HG02973 (cell line): Measurements from ENCODE around the gene APCDD1L.
"Not testable (repeated sequence)": the region's sequence is repeated elsewhere in the genome, so short reads cannot be mapped to it uniquely, and the experiment has no call there.

Source experiments
- ATAC-seq: cut with Tn5 transposase; IDR thresholded peaks from one replicate; pipeline ENCODE4 v1.9.1; 2021; ENCODE audit warnings: moderate library complexity; ENCODE audit not compliant: unreplicated experiment

APCDD1L gene

GRCh38 chr20:58545565-58546415, 30.6 kb upstream of the APCDD1L start:
- ATAC-seq, result no peak

- no peak for ATAC-seq
Measured at GRCh38 chr20:58544891-58545290, 29.7 kb upstream of the APCDD1L start.

- ATAC-seq, result no peak
Measured at GRCh38 chr20:58544286-58544685, 29.1 kb upstream of the APCDD1L start.

- ATAC-seq, result no peak
Measured at GRCh38 chr20:58543274-58543673, 28.1 kb upstream of the APCDD1L start.

- no peak for ATAC-seq
Measured at GRCh38 chr20:58542411-58543095, 27.4 kb upstream of the APCDD1L start.

GRCh38 chr20:58542034-58542410, 26.8 kb upstream of the APCDD1L start:
- not testable (repeated sequence) for ATAC-seq

- ATAC-seq, result no peak
Measured at GRCh38 chr20:58538752-58539151, 23.6 kb upstream of the APCDD1L start.

GRCh38 chr20:58537831-58538230, 22.6 kb upstream of the APCDD1L start:
- no peak for ATAC-seq

GRCh38 chr20:58536289-58536688, 21.1 kb upstream of the APCDD1L start:
- ATAC-seq, result no peak

GRCh38 chr20:58531657-58532056, 16.5 kb upstream of the APCDD1L start:
- no peak for ATAC-seq

GRCh38 chr20:58531063-58531462, 15.9 kb upstream of the APCDD1L start:
- no peak for ATAC-seq

- ATAC-seq, result no peak
Measured at GRCh38 chr20:58528412-58528811, 13.2 kb upstream of the APCDD1L start.

GRCh38 chr20:58526411-58526810, 11.2 kb upstream of the APCDD1L start:
- no peak for ATAC-seq

GRCh38 chr20:58524814-58525213, 9.6 kb upstream of the APCDD1L start:
- ATAC-seq, result no peak

- no peak for ATAC-seq
Measured at GRCh38 chr20:58523971-58524315, 8.7 kb upstream of the APCDD1L start.

GRCh38 chr20:58523072-58523970, 8.1 kb upstream of the APCDD1L start:
- ATAC-seq, result no peak

GRCh38 chr20:58522666-58523065, 7.5 kb upstream of the APCDD1L start:
- no peak for ATAC-seq

GRCh38 chr20:58521763-58522162, 6.6 kb upstream of the APCDD1L start:
- no peak for ATAC-seq

GRCh38 chr20:58519940-58520712, 4.9 kb upstream of the APCDD1L start:
- no peak for ATAC-seq

- ATAC-seq, result no peak
Measured at GRCh38 chr20:58518896-58519593, 3.8 kb upstream of the APCDD1L start.
